SJSA1 (cell line): Measurements from ENCODE around the gene CEACAM16. TPM values are rescaled to one million over a fixed set of nuclear protein-coding genes. Genes with fewer than 3 reads are reported as not detected.
A peak's percentile ranks its signal among the peaks of the same experiment; 100 is the strongest.

Experiments used
- DNase-seq, 2 experiments: peaks; one replicate each; pipeline ENCODE4 v3.0.0-alpha.2; 2015 to 2020; ENCODE audit warnings: low spot score in 2 of 2, low read depth in 1 of 2
- H3K27ac ChIP-seq: fragments of 250-450 bp; sonication (Bioruptor Pico); 2 replicates; pipeline ENCODE4 v1.5.1; 2020; ENCODE audit warnings: mild to moderate bottlenecking, moderate library complexity
- H3K27me3 ChIP-seq: fragments of 250-450 bp; sonication (Bioruptor Pico); replicated peaks from 2 replicates; pipeline ENCODE4 v1.5.1; 2020; ENCODE audit warnings: mild to moderate bottlenecking, moderate library complexity
- H3K36me3 ChIP-seq: fragments of 250-450 bp; sonication (Bioruptor Pico); 2 replicates; pipeline ENCODE4 v1.5.1; 2020; ENCODE audit warnings: mild to moderate bottlenecking
- H3K4me1 ChIP-seq: fragments of 250-450 bp; sonication (Bioruptor Pico); replicated peaks from 2 replicates; pipeline ENCODE4 v1.6.1; 2021; ENCODE audit warnings: mild to moderate bottlenecking
- H3K4me3 ChIP-seq: fragments of 250-450 bp; sonication (Bioruptor Pico); 2 replicates; pipeline ENCODE4 v1.5.1; 2020; ENCODE audit warnings: mild to moderate bottlenecking
- H3K9me3 ChIP-seq: fragments of 250-450 bp; sonication (Bioruptor Pico); replicated peaks from 2 replicates; pipeline ENCODE4 v1.5.1; 2020; ENCODE audit warnings: mild to moderate bottlenecking
- total RNA-seq: library from RNA; depleted of rRNA; stranded (reverse); fragments of >200 nt; shearing (Covaris generic); gene quantifications from 2 replicates; pipeline ENCODE4 v1.2.3, GENCODE V29; 2014; rRNA removed

The CEACAM16 gene
- total RNA-seq, 1 experiment from 2014 or later: not detected

- H3K36me3 ChIP-seq: peaks cover 72% of the 10 kb centered on the region
- peak overlapping the region; percentile 74 for H3K27ac ChIP-seq
- no peaks in the 10 kb centered on the region for H3K27me3 ChIP-seq
- peak overlapping the region; percentile 25 for H3K4me3 ChIP-seq
- peak; percentile 88 to 93 for DNase-seq
- peaks cover 54% of the 10 kb centered on the region for H3K4me1 ChIP-seq
- H3K9me3 ChIP-seq: no peaks in the 10 kb centered on the region; the same call in 1 of the 2 replicates
These were observed 55.2 kb downstream of the CEACAM16 start for GRCh38 chr19:44753932-44754749.

GRCh38 chr19:44754750-44755080, 55.8 kb downstream of the CEACAM16 start:
- Histone ChIP-seq H3K27ac (peak overlapping the region; percentile 74), H3K36me3 (peaks cover 74% of the 10 kb centered on the region), H3K4me3 (no peak overlapping the region), H3K9me3 (no peaks in the 10 kb centered on the region; the same call in 1 of the 2 replicates), H3K4me1 (peaks cover 54% of the 10 kb centered on the region), H3K27me3 (no peaks in the 10 kb centered on the region)
- no peak for DNase-seq

- H3K4me3 ChIP-seq: no peak overlapping the region
- no peaks in the 10 kb centered on the region for H3K27me3 ChIP-seq
- no peak for DNase-seq
- peaks cover 54% of the 10 kb centered on the region for H3K4me1 ChIP-seq
- peak overlapping the region; percentile 74 for H3K27ac ChIP-seq
- H3K36me3 ChIP-seq: peaks cover 74% of the 10 kb centered on the region
- H3K9me3 ChIP-seq: no peaks in the 10 kb centered on the region; the same call in 1 of the 2 replicates
These were observed 56.3 kb downstream of the CEACAM16 start for GRCh38 chr19:44755219-44755618.

- H3K4me3 ChIP-seq: no peak overlapping the region
- H3K27me3 ChIP-seq: no peaks in the 10 kb centered on the region
- no peaks in the 10 kb centered on the region; the same call in 1 of the 2 replicates for H3K9me3 ChIP-seq
- H3K36me3 ChIP-seq: peaks cover 74% of the 10 kb centered on the region
- no peak for DNase-seq
- no peak overlapping the region for H3K27ac ChIP-seq
- H3K4me1 ChIP-seq: peaks cover 60% of the 10 kb centered on the region
These were observed 57.2 kb downstream of the CEACAM16 start for GRCh38 chr19:44756089-44756562.

GRCh38 chr19:44757057-44757734, 58.2 kb downstream of the CEACAM16 start:
- Histone ChIP-seq H3K36me3 (peaks cover 63% of the 10 kb centered on the region), H3K4me3 (no peak overlapping the region), H3K4me1 (peaks cover 63% of the 10 kb centered on the region), H3K27me3 (no peaks in the 10 kb centered on the region), H3K9me3 (no peaks in the 10 kb centered on the region; the same call in 1 of the 2 replicates), H3K27ac (no peak overlapping the region)
- no peak for DNase-seq

GRCh38 chr19:44757735-44758505, 59.0 kb downstream of the CEACAM16 start:
- Histone ChIP-seq H3K27ac (no peak overlapping the region), H3K27me3 (no peaks in the 10 kb centered on the region), H3K4me1 (peaks cover 62% of the 10 kb centered on the region), H3K9me3 (no peaks in the 10 kb centered on the region; the same call in 1 of the 2 replicates), H3K36me3 (peaks cover 56% of the 10 kb centered on the region), H3K4me3 (no peak overlapping the region)
- no peak for DNase-seq

GRCh38 chr19:44758596-44758995, 59.6 kb downstream of the CEACAM16 start:
- Histone ChIP-seq H3K4me1 (peaks cover 59% of the 10 kb centered on the region), H3K9me3 (no peaks in the 10 kb centered on the region; the same call in 1 of the 2 replicates), H3K4me3 (no peak overlapping the region), H3K36me3 (peaks cover 53% of the 10 kb centered on the region), H3K27me3 (no peaks in the 10 kb centered on the region), H3K27ac (no peak overlapping the region)
- peak in 1 of 2 experiments; percentile 53 for DNase-seq

GRCh38 chr19:44759083-44759804, 60.3 kb downstream of the CEACAM16 start:
- H3K9me3 ChIP-seq: no peaks in the 10 kb centered on the region; the same call in 1 of the 2 replicates
- H3K4me3 ChIP-seq: no peak overlapping the region
- H3K4me1 ChIP-seq: peaks cover 60% of the 10 kb centered on the region
- peaks cover 53% of the 10 kb centered on the region for H3K36me3 ChIP-seq
- no peak for DNase-seq
- no peak overlapping the region for H3K27ac ChIP-seq
- no peaks in the 10 kb centered on the region for H3K27me3 ChIP-seq

Other genes with a start within 250 kb of the CEACAM16 start
- gene ZNF180, start 198.6 kb upstream of the CEACAM16 start, total RNA-seq: 16.4 and 17.7 TPM in 2 replicates
- 0.08 TPM in 1 of 2 replicates, not detected in the other for gene CEACAM20, start 169.5 kb upstream of the CEACAM16 start, total RNA-seq
- 0.37 TPM in 1 of 2 replicates, not detected in the other for gene IGSF23, start 85.6 kb upstream of the CEACAM16 start, total RNA-seq
- 101 and 182 TPM in 2 replicates for gene PVR, start 55.2 kb upstream of the CEACAM16 start, total RNA-seq
- gene CEACAM19, start 27.7 kb upstream of the CEACAM16 start, total RNA-seq: 0.06 and 1.6 TPM in 2 replicates
- gene BCL3, start 49.6 kb downstream of the CEACAM16 start, total RNA-seq: 3.9 and 12.3 TPM in 2 replicates
- gene CBLC, start 78.7 kb downstream of the CEACAM16 start, total RNA-seq: not detected in 2 replicates
- 95.1 and 116 TPM in 2 replicates for gene BCAM, start 110.0 kb downstream of the CEACAM16 start, total RNA-seq
- 246 and 273 TPM in 2 replicates for gene NECTIN2, start 147.1 kb downstream of the CEACAM16 start, total RNA-seq
- 193 and 222 TPM in 2 replicates for gene TOMM40, start 192.1 kb downstream of the CEACAM16 start, total RNA-seq
- 1.7 TPM in 2 replicates for gene APOE, start 206.6 kb downstream of the CEACAM16 start, total RNA-seq
- not detected in 2 replicates for gene APOC1, start 215.5 kb downstream of the CEACAM16 start, total RNA-seq
- gene APOC4, start 243.1 kb downstream of the CEACAM16 start, total RNA-seq: not detected in 2 replicates
- gene APOC2, start 246.9 kb downstream of the CEACAM16 start, total RNA-seq: not detected in 2 replicates